GM21737 (cell line): ENCODE measurements around the gene CYB561D1.
A peak's percentile ranks its signal among the peaks of the same experiment; 100 is the strongest.

Experiments used
- ATAC-seq: cut with Tn5 transposase; IDR thresholded peaks from one replicate; pipeline ENCODE4 v1.9.1; 2021; ENCODE audit warnings: mild to moderate bottlenecking, moderate library complexity; ENCODE audit not compliant: unreplicated experiment

CYB561D1 gene

GRCh38 chr1:109546311-109547109 lies 52.6 kb downstream of the CYB561D1 start:
- peak; percentile 40 for ATAC-seq

GRCh38 chr1:109547463-109548320 lies 53.8 kb downstream of the CYB561D1 start:
- ATAC-seq = no peak

GRCh38 chr1:109548321-109549267 lies 54.7 kb downstream of the CYB561D1 start, which contains the start of gene GNAI3:
Gene GNAI3 (plus strand): TSS chr1:109548615. CDS start chr1:109548721, 106 bp downstream.
- ATAC-seq = peak; percentile 83
